ENCODE results near the gene GPRC5C.
"Not testable (repeated sequence)": the region's sequence is repeated elsewhere in the genome, so short reads cannot be mapped to it uniquely, and the experiment has no call there.

Gene GPRC5C

GRCh38 chr17:74431568-74432423 is at the start of gene GPRC5C:
Gene GPRC5C (plus strand): TSS chr17:74432088. CDS start chr17:74439777, 7,689 bp downstream.
- no peak for DNase-seq

- no peak for DNase-seq
Measured at GRCh38 chr17:74383141-74383540, 48.7 kb upstream of the GPRC5C start.

GRCh38 chr17:74385201-74385600 is 46.7 kb upstream of the GPRC5C start:
- DNase-seq, result no peak

GRCh38 chr17:74386386-74386785 is 45.5 kb upstream of the GPRC5C start:
- DNase-seq, result no peak

DNA sequence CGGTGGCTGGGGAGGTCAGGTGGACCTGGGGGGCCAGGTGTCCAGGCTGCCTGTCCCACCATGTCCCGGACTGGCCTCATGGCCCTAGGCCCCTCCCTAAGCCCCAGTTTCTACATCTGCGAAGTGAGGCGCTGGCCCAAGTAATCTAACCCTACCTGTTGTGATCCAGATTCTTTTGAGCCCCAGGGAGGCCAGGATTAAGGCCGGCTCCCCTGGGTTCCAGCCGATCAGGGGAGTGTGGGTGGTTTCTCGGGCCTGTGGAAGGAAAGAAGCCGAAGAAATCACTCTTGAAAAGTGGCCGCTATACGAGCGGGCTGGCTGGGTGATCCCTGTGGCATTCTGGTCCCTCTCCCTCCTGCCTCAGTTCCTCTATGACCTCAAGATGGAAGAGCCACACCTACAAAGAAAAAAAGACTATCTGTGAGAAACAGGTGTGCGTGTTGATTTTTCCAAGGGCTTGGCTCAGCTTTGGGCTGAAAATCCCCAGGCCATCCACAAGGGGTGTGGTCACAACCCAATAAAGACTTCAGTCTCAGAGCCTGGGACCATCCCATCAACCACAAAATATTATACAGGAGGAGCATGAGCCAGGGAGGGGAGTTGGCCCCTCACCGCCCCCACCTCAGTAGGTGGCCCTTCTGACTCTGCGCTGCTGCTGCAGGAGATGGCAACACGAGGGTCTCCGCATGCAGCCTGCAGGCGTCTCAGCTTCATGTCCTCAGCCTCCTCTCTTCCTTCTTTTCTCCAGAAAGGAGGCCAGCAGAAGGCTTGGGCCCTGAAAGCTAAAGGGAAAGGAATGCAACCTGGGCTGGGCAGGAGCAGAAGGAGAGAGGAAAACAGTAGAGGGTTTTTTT is 44.3 kb upstream of the GPRC5C start:
- no peak for DNase-seq

DNA sequence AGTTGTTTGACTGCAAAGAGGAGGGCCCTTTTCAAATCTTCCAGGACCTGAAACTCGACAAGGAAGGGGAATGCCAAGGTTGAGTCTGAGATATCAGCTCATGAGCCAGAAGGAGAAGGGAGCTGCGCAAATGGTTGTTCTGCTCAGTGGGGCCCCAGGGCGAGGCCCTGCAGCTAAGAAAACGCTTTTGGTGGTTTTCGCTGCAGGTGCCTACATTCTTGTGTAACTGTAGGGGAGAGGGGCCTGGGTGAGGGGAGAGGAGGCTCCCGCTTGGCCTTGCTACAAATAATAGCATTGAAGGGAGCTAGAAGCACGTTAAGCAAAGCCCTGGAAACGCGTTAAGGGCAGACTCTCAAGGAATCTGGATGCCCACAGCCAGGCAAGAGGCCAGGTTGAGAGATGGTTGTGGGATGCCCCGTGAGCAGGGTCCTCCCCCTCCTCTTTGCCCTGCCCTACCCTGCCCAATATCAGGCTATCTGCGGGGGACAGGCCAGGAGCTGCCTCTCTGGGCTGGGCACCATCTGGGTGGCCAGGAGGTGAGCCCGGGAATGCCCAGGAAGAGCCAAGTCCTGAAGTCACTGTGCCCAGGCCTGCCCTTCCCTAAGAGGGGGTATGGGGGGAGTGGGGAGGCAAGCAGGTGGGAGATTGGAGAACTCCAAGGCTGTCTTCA is 42.7 kb upstream of the GPRC5C start:
- no peak for DNase-seq

DNA sequence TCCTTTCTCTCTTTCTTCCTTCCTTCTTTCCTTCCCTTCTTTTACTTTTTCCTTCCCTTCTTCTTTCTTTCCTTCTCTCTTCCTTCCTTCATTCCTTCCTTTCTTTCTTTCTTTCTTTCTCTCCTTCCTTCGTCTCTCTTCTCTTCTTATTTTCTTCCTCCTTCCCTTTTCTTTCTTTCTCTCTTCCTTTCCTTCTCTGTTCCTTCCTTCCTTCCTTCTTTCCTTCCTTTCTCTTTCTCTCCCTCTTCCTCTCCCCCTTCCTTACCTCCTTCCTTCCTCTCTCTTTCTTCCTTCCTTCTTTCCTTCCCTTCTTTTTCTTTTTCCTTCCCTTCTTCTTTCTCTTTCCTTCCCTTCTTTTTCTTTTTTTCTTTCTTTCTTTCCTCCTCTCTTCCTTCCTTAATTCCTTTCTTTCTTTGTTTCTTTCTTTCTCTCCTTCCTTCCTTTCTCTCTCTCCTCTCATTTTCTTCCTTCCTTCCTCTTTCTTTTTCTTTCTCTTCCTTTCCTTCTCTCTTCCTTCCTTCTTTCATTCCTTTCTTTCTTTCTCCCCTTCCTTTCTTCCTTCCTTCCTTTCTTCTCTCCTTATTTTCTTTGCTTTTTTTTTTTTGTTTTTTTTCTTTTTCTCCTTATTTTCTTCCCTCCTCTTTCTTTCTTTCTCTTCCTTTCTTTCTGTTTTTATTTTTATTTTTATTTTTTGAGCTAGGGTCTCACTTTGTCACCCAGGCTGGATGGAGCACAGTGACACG is 41.8 kb upstream of the GPRC5C start:
- no peak for DNase-seq

- no peak for DNase-seq
Measured at GRCh38 chr17:74390680-74391653, 40.9 kb upstream of the GPRC5C start.

GRCh38 chr17:74391771-74392170 is 40.1 kb upstream of the GPRC5C start:
- no peak for DNase-seq

- DNase-seq, result no peak
Measured at GRCh38 chr17:74392848-74393247, 39.0 kb upstream of the GPRC5C start.

- no peak for DNase-seq
Measured at GRCh38 chr17:74393346-74393942, 38.4 kb upstream of the GPRC5C start.

DNA sequence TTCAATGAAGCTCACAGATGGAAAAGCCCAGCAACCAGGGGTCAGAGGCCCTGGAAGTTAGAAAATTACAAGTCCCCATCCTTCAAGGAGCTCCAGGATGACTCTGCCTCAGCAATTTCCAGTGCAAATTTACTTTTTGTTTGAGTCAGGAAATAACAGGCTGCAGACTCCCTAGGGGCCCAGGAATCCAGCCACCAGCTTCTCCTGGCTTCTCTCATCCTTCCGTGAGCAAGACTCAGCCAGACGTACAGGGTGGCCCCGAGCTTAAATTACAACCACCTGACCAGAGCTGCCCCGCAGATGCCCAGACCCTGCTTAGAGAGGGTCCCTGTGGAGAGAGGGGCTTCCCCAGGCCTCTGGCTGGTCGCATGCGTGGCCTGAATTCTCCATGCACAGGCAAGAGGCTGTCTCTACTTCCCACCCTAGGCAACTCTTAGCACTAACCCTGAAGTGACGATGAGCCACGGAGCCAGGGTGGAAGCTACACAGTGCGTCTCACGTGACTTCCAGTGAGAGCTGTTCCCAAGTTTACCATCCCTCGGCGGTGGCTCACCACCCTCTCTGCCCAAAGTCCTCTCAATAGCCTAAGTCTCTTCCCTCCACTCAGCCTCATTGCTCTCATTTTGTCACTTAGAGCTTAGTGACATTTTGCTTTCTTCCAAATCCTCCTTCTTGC is 37.5 kb upstream of the GPRC5C start:
- DNase-seq, result no peak

DNA sequence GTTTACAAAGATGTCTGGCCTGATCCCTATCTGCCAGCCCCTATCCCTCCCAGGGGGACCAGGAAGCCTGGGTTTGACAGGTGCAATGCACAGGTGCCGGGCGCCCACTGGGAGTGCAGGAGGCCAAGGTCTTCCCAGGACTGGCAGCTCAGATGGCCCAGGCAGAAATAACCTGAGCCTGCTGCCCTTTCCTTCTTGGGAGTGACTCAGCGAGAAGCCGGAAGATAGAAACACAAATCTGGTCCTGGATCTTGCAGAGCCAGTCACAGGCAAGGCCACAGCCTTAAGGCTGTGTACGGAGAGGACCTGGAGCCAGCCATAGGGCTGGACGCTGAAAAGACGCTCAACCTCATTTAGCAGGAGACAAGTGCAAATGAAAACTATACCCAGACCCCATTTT is 36.9 kb upstream of the GPRC5C start:
- no peak for DNase-seq

GRCh38 chr17:74396567-74396966 is 35.3 kb upstream of the GPRC5C start:
- DNase-seq, result no peak

GRCh38 chr17:74402048-74402447 is 29.8 kb upstream of the GPRC5C start:
- no peak for DNase-seq

GRCh38 chr17:74403512-74404137 is 28.3 kb upstream of the GPRC5C start:
- DNase-seq, result no peak

GRCh38 chr17:74404218-74404617 is 27.7 kb upstream of the GPRC5C start:
- DNase-seq, result no peak

- DNase-seq, result no peak
Measured at GRCh38 chr17:74404789-74405188, 27.1 kb upstream of the GPRC5C start.

DNA sequence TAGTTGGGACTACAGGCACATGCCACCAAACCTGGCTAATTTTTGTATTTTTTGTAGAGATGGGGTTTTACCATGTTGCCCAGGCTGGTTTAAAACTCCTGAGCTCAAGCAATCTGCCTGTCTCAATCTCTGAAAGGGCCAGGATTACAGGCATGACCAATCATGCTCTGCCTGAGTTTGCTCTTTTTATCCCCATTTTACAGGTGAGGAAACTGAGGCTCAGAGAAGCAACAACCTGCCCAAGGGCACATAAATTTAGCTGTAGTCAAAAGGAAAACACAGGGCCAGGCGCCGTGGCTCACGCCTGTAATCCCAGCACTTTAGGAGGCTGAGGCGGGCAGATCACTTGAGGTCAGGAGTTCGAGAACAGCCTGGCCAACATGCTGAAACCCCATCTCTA is 26.6 kb upstream of the GPRC5C start:
- DNase-seq, result not testable (repeated sequence)

DNA sequence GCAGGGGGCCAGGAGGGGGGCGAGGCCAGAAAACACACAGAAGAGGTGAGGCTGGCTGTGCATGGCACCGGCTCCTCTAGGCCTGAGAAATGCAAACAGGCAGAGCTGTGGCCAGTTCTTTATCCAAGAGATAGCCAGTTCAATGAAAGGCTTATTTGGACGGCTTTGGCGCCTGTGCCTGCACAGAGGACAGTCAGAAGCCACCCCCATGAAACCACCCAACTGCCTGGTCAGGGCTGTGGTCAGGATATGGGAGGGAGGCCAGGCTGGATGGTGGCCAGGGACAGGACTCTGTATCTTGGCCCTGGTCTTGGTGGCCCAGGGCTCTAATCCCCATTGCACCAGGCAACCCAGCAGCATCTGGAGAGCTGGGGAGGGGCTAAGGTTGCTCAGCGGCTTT is 24.5 kb upstream of the GPRC5C start:
- DNase-seq, result no peak

All from activated naive CD4-positive, alpha-beta T cell (primary cell).